Endodermal cell (in vitro differentiated cells): ENCODE measurements around the gene MALAT1. TPM values are rescaled to one million over a fixed set of nuclear protein-coding genes. Genes with fewer than 3 reads are reported as not detected.

Experiments used
- DNase-seq: peaks from one replicate; pipeline ENCODE4 v3.0.0-alpha.2; 2017
- H3K27ac ChIP-seq: 2 replicates; pipeline ENCODE4 v1.5.1; 2013; ENCODE audit warnings: mild to moderate bottlenecking, low read depth, low read length, moderate library complexity
- H3K27me3 ChIP-seq: 2 replicates; pipeline ENCODE4 v1.6.1; 2013; ENCODE audit warnings: mild to moderate bottlenecking, low read length, moderate library complexity; ENCODE audit not compliant: insufficient read depth, control insufficient read depth, poor library complexity, severe bottlenecking
- H3K36me3 ChIP-seq: 2 replicates; pipeline ENCODE4 v1.7.0; 2013; ENCODE audit warnings: mild to moderate bottlenecking, low read length, moderate library complexity; ENCODE audit not compliant: control insufficient read depth, insufficient read depth
- H3K4me1 ChIP-seq: one replicate; pipeline ENCODE4 v1.7.0; 2013; ENCODE audit warnings: low read length; ENCODE audit not compliant: control insufficient read depth, insufficient read depth
- H3K4me3 ChIP-seq: 2 replicates; pipeline ENCODE4 v1.5.1; 2013; ENCODE audit warnings: mild to moderate bottlenecking, low read length, moderate library complexity
- H3K9ac ChIP-seq: 2 replicates; pipeline ENCODE4 v1.6.1; 2013; ENCODE audit warnings: mild to moderate bottlenecking, low read length, moderate library complexity; ENCODE audit not compliant: poor library complexity, severe bottlenecking; ENCODE audit errors: extremely low read depth
- H3K9me3 ChIP-seq: 2 replicates; pipeline ENCODE4 v1.6.1; 2013; ENCODE audit warnings: mild to moderate bottlenecking, low read length, moderate library complexity; ENCODE audit not compliant: control insufficient read depth
- H3K27ac Mint-ChIP-seq: 2 replicates; pipeline ENCODE4 v1.8.0; 2020; ENCODE audit warnings: mixed read lengths
- H3K27me3 Mint-ChIP-seq: 2 replicates; pipeline ENCODE4 v1.8.0; 2021; ENCODE audit warnings: mild to moderate bottlenecking, mixed read lengths; ENCODE audit not compliant: insufficient read depth
- H3K36me3 Mint-ChIP-seq: 2 replicates; pipeline ENCODE4 v1.8.0; 2020; ENCODE audit warnings: low read depth, mixed read lengths
- H3K4me1 Mint-ChIP-seq: 2 replicates; pipeline ENCODE4 v1.8.0; 2020; ENCODE audit warnings: mixed read lengths
- H3K4me3 Mint-ChIP-seq: 2 replicates; pipeline ENCODE4 v1.8.0; 2020; ENCODE audit warnings: mild to moderate bottlenecking, moderate library complexity, mixed read lengths
- H3K9me3 Mint-ChIP-seq: 2 replicates; pipeline ENCODE4 v1.8.0; 2020; ENCODE audit warnings: mild to moderate bottlenecking, mixed read lengths
- CTCF ChIP-seq: fragments of 200-600 bp; sonication (generic); conservative IDR thresholded peaks from 2 replicates; pipeline ENCODE4 v1.5.0; 2021; ENCODE audit warnings: antibody characterized with exemption, mild to moderate bottlenecking
- WGBS, 2 experiments: methylation state at CpG; one replicate each; pipeline versions ENCODE4 v1.1.5 to v1.1.7; 2013; ENCODE audit warnings: missing lambda C conversion rate in 2 of 2, mixed read lengths in 1 of 2; ENCODE audit not compliant: insufficient coverage in 1 of 2, insufficient read length in 1 of 2; 5-methylcytosine and 5-hydroxymethylcytosine counted together
- total RNA-seq, 2 donors: library from RNA; stranded (reverse); fragmentation: NEBNext Ultra II Directional in 1 of 2; extraction: Animal tissue kit (Norgen Biotek cat#: 25700) in 1 of 2; gene quantifications; 2 replicates in 1 of 2; 3 replicates in 1 of 2; pipeline ENCODE4 v1.2.1, GENCODE V29; 2021

Gene MALAT1
- total RNA-seq, 2 donors from 2014 or later: 5,233 to 6,894 TPM

DNA sequence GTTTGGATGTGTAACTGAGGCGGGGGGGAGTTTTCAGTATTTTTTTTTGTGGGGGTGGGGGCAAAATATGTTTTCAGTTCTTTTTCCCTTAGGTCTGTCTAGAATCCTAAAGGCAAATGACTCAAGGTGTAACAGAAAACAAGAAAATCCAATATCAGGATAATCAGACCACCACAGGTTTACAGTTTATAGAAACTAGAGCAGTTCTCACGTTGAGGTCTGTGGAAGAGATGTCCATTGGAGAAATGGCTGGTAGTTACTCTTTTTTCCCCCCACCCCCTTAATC, 2.3 kb downstream of the MALAT1 start:
- Mint-ChIP-seq H3K9me3 (no peaks in the 10 kb centered on the region), H3K4me3 (no peak overlapping the region), H3K36me3 (peaks cover 27% of the 10 kb centered on the region), H3K27me3 (no peaks in the 10 kb centered on the region), H3K4me1 (peaks cover 27% of the 10 kb centered on the region), H3K27ac (no peak overlapping the region)
- 0% methylated on average over 1 of the region's 2 CpGs; no CpG with 5 or more reads in 1 of the 2 experiments for WGBS, 2 experiments
- Histone ChIP-seq H3K9ac (peak overlapping the region; percentile 100), H3K4me3 (peak overlapping the region; percentile 97), H3K27me3 (no peaks in the 10 kb centered on the region), H3K27ac (peak overlapping the region; percentile 99), H3K36me3 (peaks cover 64% of the 10 kb centered on the region), H3K4me1 (no peaks in the 10 kb centered on the region), H3K9me3 (no peaks in the 10 kb centered on the region)
- no peak for TF ChIP-seq CTCF
- no peak for DNase-seq

GRCh38 chr11:65501472-65502273, 2.8 kb downstream of the MALAT1 start:
- Histone ChIP-seq H3K9me3 (no peaks in the 10 kb centered on the region), H3K36me3 (peaks cover 68% of the 10 kb centered on the region), H3K27me3 (no peaks in the 10 kb centered on the region), H3K27ac (peak overlapping the region; percentile 99), H3K4me1 (no peaks in the 10 kb centered on the region), H3K9ac (peak overlapping the region; percentile 100), H3K4me3 (peak overlapping the region; percentile 97)
- Mint-ChIP-seq H3K27ac (no peak overlapping the region), H3K4me3 (no peak overlapping the region), H3K36me3 (peaks cover 33% of the 10 kb centered on the region), H3K9me3 (no peaks in the 10 kb centered on the region), H3K27me3 (no peaks in the 10 kb centered on the region), H3K4me1 (peaks cover 27% of the 10 kb centered on the region)
- 0 to 6% methylated on average over 3 of the region's 3 CpGs for WGBS, 2 experiments
- no peak for TF ChIP-seq CTCF
- DNase-seq: no peak

- Mint-ChIP-seq H3K36me3 (peaks cover 33% of the 10 kb centered on the region), H3K9me3 (no peaks in the 10 kb centered on the region), H3K4me1 (peaks cover 23% of the 10 kb centered on the region), H3K4me3 (no peak overlapping the region), H3K27ac (no peak overlapping the region), H3K27me3 (no peaks in the 10 kb centered on the region)
- Histone ChIP-seq H3K27ac (no peak overlapping the region), H3K9ac (peak overlapping the region; percentile 100), H3K9me3 (no peaks in the 10 kb centered on the region), H3K36me3 (peaks cover 68% of the 10 kb centered on the region), H3K4me1 (no peaks in the 10 kb centered on the region), H3K27me3 (no peaks in the 10 kb centered on the region), H3K4me3 (peak overlapping the region; percentile 97)
- DNase-seq: no peak
- no peak for TF ChIP-seq CTCF
Observed at GRCh38 chr11:65502274-65502554, 3.4 kb downstream of the MALAT1 start.
